NCI-H1436 treated with DMSO at 0.1 percent for 48 hours (cell line): ENCODE measurements around the gene KTN1.

ENCODE experiments used
- DNase-seq: peaks from one replicate; lab custom pipeline; 2025; lab: John Stamatoyannopoulos, UW

KTN1 gene

GRCh38 chr14:55571125-55571889 lies 8.7 kb upstream of the KTN1 start:
- DNase-seq: no peak

GRCh38 chr14:55572578-55572977 lies 7.4 kb upstream of the KTN1 start:
- DNase-seq: no peak

GRCh38 chr14:55574988-55575387 lies 5.0 kb upstream of the KTN1 start:
- no peak for DNase-seq

- DNase-seq: no peak
These were observed 2.8 kb upstream of the KTN1 start for GRCh38 chr14:55577229-55577628.

DNA sequence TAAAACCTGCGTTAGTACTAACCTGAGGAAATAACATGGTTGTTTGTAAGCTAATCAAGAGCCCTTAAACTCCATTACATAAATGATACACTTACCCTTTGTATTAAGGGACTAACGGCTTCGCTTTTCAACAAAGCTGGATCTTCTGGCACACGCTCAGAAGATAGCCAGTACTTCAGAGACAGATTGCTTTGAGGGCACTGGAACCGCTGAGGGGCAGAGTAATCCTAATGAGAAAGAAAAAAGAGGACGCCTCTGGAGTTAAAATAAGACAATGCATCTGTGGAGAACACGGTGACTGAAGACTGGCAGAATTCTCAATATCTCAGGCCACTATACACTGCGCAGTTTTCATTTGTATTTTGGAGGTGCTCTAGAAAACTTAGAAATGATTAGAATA lies 1.5 kb upstream of the KTN1 start:
- DNase-seq: no peak

DNA sequence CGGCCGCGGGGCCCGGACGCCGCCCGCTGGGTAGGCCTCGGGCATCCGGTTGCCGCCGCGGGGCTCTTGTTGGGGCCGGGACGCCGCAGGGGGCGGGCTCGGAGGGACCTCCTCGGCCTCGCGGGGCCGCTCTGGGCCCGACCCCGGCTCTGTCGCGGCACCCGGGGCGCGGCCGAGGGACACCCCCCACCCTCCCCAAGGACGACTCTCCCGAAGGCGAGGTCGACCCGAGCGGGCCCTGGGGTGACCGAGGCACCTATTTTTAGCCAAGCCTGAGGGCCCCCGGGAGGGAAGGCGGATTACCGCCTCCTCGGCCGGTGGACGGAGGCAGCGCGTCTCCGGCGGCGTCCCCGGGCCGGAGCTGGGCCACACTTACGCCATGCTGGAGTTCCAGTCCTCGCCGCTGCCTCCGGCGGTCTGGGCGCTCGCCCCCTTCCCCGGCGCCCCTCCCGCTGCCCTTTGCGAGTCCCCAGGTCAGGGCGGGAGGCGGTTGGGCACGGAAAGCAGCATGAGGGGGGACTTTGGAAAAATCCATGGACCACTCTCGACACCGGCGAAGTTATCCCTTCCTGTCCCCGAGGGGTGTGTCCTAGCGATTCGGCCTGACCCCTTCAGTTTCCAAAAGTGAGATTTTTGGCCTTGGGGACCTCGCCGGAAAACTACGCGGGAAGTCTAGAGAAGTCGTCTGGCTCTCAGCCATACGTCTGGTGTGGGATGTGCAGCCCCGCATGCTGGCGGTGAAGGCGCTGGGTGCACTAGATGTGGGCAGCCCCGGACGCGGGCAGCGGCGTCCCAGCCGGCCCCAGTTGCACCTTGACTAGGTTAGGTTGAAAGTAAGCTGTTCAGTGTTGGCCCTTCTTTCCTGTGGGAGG lies 699 bp downstream of the KTN1 start:
- no peak for DNase-seq

GRCh38 chr14:55581342-55581771 lies 1.4 kb downstream of the KTN1 start:
- DNase-seq: no peak

DNA sequence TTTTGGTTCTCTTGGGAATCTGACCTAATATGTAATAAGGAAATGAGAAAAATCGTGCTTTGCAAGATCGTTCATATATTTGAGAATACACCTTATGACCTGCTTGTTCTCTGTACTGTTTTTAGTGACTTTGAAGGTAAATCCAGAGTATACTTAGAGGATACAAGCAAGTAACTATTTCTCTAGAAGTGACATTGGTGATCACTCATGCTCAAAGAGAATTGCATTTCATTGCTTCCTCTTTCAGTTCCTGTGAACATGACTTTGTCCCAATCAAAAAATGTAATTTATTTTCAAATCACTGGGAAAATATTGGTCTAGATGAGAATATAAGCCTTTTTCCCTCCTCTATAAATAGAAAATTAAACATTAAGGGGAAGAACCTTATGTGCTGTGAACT lies 2.7 kb downstream of the KTN1 start:
- no peak for DNase-seq

- no peak for DNase-seq
These were observed 4.0 kb downstream of the KTN1 start for GRCh38 chr14:55583942-55584468.

DNA sequence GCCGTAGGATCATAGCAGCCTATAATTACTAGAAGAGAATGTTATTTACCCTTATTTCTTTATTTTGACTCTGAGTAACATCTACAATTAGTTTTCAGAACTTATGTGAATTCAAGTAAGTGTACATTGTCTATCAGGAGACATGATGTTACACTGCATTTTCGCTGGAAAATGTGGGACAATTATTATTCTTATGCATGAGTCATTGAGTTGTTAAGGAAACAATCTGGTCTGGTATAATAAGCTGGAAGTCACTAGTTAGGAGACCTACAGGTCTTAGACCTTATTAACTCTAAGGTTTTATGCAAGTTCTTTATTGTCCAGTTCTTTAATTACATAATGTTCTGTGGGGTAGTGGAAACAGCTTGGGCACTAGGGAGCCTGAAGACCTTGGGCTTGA lies 5.8 kb downstream of the KTN1 start:
- DNase-seq: no peak

GRCh38 chr14:55586411-55586810 lies 6.4 kb downstream of the KTN1 start:
- DNase-seq: no peak

DNA sequence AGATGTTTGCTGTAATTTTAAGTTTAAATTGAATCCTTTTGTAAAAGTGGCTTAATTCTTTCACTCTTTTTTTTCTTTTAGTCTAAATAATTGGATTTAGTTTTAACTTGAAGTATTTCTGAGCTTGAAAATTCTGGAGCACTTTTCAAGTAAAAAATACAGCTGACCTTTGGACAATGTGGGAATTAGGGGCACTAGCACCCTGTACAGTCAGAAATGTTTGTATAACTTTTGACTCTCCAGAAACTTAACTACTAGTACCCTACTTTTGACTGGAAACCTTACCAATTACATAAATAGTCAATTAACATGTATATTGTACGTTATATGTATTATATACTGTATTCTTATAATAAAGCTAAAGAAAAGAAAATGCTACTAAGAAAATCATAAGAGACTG lies 7.8 kb downstream of the KTN1 start:
- DNase-seq: no peak

DNA sequence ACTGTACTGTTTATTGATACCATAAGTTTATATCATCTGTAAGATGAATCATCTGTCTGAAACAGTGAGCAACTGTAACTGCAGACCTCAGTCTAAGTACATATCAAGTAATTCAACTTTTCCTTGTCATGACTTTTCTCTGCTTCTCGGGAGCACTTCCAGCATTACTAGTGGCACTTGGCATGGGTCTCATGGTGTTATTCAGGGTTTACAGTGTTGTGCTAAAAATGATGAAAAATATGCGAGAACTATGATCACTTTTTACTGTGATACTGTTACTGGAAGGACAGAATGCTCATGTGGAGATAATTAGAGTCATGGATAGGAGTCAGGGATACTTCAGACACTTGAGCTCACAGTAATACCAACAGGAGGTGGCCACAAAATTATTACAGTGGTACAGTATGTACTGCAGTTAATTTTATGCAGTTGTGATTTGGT lies 8.3 kb downstream of the KTN1 start:
- no peak for DNase-seq

DNA sequence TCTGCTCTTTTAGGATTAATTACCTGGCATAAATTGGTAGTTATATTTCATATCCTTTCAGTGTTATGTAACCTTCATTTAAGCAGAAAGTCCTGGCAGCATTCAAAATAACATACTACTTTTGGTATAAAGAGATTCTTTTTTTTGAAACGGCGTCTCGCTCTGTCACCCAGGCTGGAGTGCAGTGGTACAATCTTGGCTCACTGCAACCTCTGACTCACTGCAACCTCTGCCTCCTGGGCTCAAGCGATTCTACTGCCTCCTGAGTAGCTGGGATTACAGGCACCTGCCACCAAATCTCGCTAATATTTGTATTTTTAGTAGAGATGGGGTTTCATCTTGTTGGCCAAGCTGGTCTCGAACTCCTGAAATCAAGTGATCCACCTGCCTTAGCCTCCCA lies 9.2 kb downstream of the KTN1 start:
- no peak for DNase-seq

DNA sequence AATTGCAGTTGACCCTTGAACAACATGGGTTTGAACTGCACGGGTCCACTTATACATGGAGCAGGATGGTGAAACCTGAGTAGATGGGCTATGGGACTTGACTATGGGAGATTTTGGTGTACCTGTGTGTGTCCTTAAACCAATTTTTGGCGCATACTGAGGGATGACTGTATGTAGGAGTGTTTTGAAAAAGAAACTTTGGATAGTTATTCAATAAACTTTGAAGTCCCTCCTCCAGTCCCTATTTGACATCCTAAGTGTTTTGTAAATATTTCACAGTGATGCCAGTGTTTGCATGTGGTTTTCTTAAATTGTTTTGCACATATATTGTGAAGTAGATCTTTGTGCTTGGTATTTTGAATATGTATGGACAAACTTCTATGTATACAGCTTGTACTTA lies 12.4 kb downstream of the KTN1 start:
- no peak for DNase-seq

- DNase-seq: no peak
These were observed 13.7 kb downstream of the KTN1 start for GRCh38 chr14:55593698-55594097.

GRCh38 chr14:55599250-55599879 lies 19.4 kb downstream of the KTN1 start:
- no peak for DNase-seq

- no peak for DNase-seq
These were observed 21.0 kb downstream of the KTN1 start for GRCh38 chr14:55600784-55601561.

GRCh38 chr14:55603401-55603953 lies 23.5 kb downstream of the KTN1 start:
- no peak for DNase-seq

- DNase-seq: no peak
These were observed 24.5 kb downstream of the KTN1 start for GRCh38 chr14:55604488-55604887.

DNA sequence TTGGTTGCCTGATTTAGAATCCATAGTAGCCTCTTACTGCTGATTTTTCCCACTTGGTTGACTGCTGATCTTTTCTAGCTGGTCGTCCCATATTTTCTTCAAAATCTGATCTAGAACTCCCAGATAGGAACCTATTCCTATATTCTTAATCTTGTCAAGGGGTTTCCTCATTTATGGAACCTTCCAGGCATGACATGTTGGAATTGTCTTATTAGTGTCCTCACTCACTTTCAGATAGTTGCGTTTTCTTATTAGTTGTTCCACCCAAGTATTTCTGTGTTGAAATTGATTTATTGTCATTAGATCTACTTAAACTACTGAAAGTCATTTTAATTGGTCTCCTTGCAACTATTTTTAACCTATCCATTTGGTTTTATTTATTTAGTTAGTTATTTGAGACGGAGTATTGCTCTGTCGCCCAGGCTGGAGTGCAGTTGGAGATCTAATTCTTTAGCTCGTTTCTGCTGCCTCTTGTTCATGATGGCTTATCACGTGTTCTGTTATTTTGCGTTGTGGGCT lies 25.0 kb downstream of the KTN1 start:
- DNase-seq: no peak
